GM18861 (cell line): ENCODE data around the gene CYTH4.

Experiments used
- ATAC-seq: cut with Tn5 transposase; IDR thresholded peaks from one replicate; pipeline ENCODE4 v1.9.1; 2021; ENCODE audit not compliant: unreplicated experiment

The CYTH4 gene

DNA sequence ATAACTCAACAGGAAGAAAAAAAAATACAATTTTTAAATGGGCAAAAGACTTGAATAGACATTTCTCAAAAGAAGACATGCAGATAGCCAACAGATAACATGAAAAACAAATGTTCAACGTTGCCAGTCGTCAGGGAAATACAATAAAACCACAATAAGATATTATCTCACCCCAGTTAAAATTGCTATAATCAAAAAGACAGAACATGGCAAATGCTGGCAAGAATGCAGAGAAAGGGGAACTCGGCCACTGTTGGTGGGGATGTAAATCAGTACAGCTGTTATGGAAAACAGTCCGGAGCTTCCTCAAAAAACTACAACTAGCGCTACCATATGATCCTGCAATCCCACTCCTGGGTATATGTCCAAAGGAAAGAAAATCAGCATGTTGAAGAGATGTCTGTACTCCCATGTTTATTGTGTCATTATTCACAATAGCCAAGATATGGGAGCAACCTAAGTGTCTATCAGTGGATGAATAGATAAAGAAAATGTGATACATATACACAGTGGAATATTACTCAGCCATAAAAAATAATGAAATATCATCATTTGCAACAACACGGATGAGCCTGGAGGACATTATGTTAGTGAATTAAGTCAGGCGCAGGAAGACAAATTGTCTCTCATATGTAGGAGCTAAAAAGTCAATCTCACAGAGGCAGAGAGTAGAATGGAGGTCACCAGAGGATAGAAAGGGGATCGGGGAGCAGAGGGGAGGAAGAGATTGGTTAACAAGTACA, 12.2 kb upstream of the CYTH4 start:
- ATAC-seq, result no peak

GRCh38 chr22:37270928-37271650, 11.2 kb upstream of the CYTH4 start:
- no peak for ATAC-seq

DNA sequence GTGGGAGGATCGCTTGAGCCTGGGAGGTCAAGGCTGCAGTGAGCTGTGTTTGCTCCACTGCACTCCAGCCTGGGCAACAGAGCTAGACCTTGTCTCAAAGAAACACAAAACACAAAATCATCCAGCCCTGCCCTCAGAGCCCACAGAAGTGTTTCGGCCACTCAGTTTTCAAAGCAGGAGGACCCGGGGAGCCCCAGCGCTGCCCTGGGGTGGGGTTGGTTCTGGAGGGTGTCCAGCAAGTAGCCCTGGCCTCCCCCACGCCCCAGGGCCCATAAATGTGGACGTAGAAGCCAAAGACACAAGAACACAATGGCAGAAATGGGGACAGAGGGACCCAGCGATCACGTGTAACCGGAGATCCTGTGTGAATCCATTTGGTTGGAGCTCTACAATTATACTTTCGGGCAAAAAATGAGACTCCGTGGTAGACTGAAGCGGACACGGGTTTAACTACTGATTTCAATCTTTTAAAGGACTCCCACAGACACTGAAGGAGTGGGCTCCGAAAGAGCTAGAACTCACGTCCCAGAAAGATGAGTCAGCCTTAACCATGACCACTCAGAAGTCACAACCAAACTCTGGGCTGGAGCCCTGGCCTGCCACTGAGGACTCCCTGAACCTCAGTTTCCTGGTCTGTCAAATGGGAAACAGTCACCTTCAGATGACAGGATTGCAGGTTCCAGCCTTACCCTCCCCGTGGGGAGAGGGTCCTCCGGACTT, 9.0 kb upstream of the CYTH4 start:
- no peak for ATAC-seq

GRCh38 chr22:37273846-37274225, 8.5 kb upstream of the CYTH4 start:
- no peak for ATAC-seq

GRCh38 chr22:37274380-37274862, 7.9 kb upstream of the CYTH4 start:
- no peak for ATAC-seq

DNA sequence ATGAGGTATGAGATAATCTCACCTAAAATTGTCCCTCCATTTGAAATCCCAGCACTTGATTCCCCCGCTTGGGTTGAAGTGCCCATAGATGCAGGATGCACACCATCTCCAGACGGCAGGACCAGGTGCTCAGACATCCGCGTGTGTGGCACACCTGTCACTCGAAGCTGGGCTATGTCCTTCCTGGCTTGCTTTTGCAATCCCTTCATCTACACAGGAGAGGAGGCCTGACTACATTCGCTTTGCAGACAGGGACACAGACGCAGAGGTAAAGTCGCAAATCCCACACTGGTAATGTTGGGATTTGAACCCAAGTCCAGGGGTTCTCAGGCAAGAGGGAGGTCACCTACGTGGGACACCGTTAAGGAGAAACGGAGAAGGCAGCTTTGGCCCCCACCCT, 7.2 kb upstream of the CYTH4 start:
- ATAC-seq, result no peak

GRCh38 chr22:37275622-37276021, 6.7 kb upstream of the CYTH4 start:
- ATAC-seq, result no peak

GRCh38 chr22:37276776-37277175, 5.5 kb upstream of the CYTH4 start:
- ATAC-seq, result no peak

GRCh38 chr22:37277384-37277783, 4.9 kb upstream of the CYTH4 start:
- ATAC-seq, result no peak

GRCh38 chr22:37278261-37278660, 4.0 kb upstream of the CYTH4 start:
- no peak for ATAC-seq

DNA sequence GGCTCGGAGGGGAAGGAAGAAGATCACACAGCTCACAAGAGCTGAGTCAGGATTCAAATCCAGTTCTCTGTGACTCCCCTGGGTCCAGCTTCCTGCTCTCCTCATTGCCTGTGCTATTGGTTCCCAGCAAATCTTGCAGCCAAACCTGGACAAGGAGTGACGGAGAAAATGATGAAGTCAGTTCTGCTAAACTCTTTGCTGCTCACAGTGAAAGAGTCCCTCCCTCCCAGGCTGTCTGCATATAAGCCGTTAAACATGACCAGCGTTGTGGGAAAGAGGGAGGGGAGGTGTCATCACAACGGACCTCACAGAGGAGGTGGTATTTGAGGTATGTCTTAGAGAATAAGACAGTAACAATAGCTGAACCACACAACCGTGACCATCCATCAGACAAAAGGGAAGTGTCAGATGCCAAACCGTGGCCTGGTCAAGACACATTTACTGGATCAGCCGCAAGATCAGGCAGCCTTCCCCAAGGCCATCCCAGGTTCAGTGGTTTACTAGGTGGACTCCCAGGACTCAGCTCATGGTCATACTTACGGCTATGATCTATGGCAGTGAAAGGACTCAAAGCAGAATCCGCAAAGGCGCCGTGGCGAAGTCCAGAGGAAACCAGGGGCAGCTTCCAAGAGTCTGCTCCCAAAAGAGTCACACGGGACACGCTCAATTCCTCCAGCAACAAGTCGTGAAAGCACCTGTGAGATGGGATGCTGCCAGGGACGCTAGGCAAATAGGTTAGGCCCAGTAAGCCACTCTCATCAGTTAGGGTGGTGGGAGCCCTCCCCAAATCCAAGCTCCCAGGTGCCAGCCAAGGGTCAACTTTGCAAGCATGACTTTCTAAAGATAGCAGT, 2.8 kb upstream of the CYTH4 start:
- no peak for ATAC-seq

DNA sequence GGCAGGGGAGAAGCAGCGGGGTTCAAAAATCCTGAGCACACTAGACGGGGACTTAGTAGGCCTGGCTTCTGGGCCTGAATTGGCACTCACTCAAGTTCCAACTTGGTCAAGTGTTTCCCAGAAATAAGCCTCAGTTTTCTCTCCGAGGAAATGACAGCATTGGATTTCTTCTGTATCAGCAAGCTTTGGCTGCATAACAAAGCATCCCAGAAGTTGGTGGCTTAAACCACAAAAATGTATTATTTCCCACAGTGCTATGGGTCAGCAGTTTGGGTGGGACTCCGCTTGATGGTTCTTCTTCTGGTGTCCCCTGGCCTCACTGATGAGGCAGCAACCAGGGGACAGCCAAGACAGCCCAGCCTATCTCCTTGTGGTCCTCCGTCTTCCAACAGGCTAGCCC, 1.6 kb upstream of the CYTH4 start:
- no peak for ATAC-seq

- ATAC-seq, result no peak
Measured at GRCh38 chr22:37281195-37281594, 1.1 kb upstream of the CYTH4 start.

DNA sequence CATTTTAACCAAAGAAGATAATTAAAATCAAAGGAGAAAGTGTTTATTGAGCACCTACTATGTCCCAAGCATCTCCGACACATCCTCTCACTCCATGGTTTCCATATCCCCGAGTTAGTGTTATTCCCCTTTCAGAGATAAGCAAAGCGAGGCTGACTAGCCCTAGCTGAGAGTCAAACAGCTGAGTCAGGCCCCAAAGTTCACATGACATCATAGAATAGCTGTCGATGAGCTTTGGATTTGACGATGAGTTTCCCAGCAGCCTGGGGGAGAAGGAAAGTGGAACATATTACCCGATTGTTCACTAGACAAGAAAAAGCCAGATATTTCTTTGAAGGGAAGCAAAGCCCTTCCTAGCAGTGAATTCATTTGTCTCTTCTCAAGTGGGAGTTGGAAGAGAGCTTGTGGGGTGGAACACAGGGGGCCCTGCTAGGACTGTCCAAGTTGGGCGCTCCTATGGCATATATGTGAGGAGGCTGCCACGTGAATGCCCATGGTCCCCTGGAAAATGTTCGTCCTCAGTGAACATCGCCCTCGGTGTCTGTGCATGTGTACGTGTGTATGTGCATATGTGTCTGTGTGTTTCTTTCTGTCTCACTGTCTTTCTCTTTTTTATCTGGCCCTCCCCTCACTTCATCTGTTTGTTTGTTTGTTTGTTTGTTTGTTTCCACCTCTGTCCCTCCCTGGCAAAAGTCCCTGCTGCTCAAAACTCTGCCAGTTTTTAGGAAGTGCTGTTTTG, 493 bp upstream of the CYTH4 start:
- no peak for ATAC-seq

- no peak for ATAC-seq
Measured at GRCh38 chr22:37283393-37283937, 1.2 kb downstream of the CYTH4 start.

DNA sequence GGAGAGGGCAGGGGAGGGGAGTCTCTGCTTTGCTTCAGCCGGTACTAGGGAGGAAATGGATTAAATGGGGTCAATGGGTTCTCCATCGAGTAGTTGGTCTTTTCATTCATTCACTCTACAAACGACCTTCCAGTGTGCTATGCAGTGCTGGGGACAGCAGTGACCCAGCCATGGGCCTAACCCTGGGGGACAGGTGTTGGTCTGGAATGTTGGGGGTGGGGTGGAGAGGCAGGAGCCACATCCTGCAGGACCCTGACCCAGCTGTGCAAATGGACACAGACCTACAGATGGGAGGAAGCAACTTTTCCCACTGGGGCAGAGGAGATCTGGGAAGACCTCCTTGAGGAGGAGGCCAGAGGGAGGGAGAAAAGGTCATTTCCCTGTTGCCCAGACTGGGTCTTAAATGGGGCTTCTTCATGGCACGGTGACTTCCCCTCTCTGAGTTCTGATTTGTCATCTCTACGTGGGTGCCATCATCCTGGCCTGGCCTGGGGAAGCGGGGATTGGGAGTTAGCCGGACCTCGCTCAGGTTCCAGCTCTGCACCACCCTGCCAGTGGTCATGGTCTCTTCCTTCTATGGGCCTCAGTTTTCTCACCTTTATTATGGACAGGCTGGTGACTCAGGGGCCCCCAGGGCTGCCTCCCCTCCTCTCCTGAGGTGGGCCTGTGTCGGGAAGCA, 2.0 kb downstream of the CYTH4 start:
- ATAC-seq, result no peak

- ATAC-seq, result no peak
Measured at GRCh38 chr22:37284805-37285355, 2.6 kb downstream of the CYTH4 start.

DNA sequence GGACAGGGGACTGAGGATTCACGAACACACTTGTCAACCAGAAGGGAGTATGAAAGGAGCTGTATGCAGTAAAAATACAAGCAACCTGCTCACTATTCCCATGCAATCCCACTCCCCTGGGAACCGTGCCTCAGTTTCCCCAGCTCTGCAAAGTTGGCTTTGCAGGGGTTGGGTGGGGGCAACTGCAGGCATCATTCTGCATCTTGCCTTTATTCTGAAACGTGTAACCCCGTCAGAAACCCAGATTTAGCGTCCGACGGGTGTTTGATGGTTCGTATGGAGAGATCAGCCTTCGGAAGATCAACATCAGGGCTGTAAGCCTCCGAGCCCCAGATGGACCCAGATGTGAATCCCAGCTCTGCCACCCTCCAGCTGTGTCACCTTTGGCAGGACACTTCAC, 3.6 kb downstream of the CYTH4 start:
- ATAC-seq, result no peak

- no peak for ATAC-seq
Measured at GRCh38 chr22:37287550-37287951, 5.2 kb downstream of the CYTH4 start.
